OCI-LY1 (cell line): ENCODE results near the gene ALS2CL.

Experiments used
- CTCF ChIP-seq: fragments of 200-600 bp; sonication (generic), shearing (Covaris generic); IDR thresholded peaks from 2 replicates; pipeline ENCODE4 v1.5.1; 2017; ENCODE audit warnings: mild to moderate bottlenecking, antibody characterized with exemption, low read length, moderate library complexity, mixed read lengths
- EZH2 ChIP-seq: fragments of 200-600 bp; sonication (generic), shearing (Covaris generic); IDR thresholded peaks from 2 replicates; pipeline ENCODE4 v1.8.0; 2017; ENCODE audit warnings: borderline replicate concordance, mixed run types, mild to moderate bottlenecking, antibody characterized with exemption, low read length, moderate library complexity, mixed read lengths

GRCh38 chr3:46659285-46659684 lies 34.2 kb downstream of the ALS2CL start:
- no peak for TF ChIP-seq EZH2
- no peak for TF ChIP-seq CTCF
